ENCODE data around the gene PHLDB3.

DNA sequence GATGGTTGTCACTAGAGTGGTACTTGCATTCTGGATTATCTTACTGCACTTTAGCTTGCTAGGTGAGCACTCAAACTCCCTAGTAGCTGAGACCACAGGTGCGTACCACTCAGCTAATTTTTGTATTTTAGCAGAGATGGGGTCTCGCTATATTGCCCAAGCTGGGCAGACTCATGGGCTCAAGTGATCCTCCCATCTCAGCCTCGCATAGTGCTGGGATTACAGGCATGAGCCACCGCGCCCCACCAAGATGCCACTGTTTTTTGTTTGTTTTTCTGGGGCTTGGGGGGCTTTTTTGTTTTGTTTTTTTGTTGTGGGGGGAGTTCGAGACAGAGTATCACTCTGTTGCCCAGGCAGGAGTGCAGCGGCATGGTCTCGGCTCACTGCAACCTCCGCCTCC, 56.9 kb downstream of the PHLDB3 start:
- TF ChIP-seq EZH2 (IDR thresholded peaks at IDR 0.05; ENCODE audit: low read length, unreplicated experiment) (no peak), EZH2phosphoT487 (IDR thresholded peaks at IDR 0.05; ENCODE audit: borderline replicate concordance, low read length) (no peak)
- TF ChIP-seq, protein P1, sequence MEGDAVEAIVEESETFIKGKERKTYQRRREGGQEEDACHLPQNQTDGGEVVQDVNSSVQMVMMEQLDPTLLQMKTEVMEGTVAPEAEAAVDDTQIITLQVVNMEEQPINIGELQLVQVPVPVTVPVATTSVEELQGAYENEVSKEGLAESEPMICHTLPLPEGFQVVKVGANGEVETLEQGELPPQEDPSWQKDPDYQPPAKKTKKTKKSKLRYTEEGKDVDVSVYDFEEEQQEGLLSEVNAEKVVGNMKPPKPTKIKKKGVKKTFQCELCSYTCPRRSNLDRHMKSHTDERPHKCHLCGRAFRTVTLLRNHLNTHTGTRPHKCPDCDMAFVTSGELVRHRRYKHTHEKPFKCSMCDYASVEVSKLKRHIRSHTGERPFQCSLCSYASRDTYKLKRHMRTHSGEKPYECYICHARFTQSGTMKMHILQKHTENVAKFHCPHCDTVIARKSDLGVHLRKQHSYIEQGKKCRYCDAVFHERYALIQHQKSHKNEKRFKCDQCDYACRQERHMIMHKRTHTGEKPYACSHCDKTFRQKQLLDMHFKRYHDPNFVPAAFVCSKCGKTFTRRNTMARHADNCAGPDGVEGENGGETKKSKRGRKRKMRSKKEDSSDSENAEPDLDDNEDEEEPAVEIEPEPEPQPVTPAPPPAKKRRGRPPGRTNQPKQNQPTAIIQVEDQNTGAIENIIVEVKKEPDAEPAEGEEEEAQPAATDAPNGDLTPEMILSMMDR (conservative IDR thresholded peaks at IDR 0.05; ENCODE audit: low read depth, low read length) = no peak

All from PC-3 (cell line).